Stimulated activated naive B cell treated with anti-CD40 and anti-IgM and Interleukin-4, amounts not matched to agents 10 μg/mL and 1 μg/mL and 100 μg/mL, for 72 hours (primary cell): Measurements from ENCODE around the gene SCMH1.

Source experiments
- ATAC-seq, 2 donors: fragments of 150-1000 bp; cut with Tn5 transposase; replicated peaks; 2 replicates each; pipeline ENCODE4 v1.10.0; 2021; ENCODE audit warnings: moderate library complexity in 1 of 2
- DNase-seq: peaks from one replicate; pipeline ENCODE4 v3.0.0; 2021
- H3K27ac Mint-ChIP-seq: one replicate; pipeline ENCODE4 v1.8.0; 2022; ENCODE audit warnings: mild to moderate bottlenecking, mixed read lengths
- H3K27me3 Mint-ChIP-seq, 2 donors: one replicate each; pipeline ENCODE4 v1.8.0; 2022; ENCODE audit warnings: mixed read lengths in 2 of 2
- H3K36me3 Mint-ChIP-seq, 2 donors: one replicate each; pipeline ENCODE4 v1.8.0; 2022; ENCODE audit warnings: mixed read lengths in 2 of 2, mild to moderate bottlenecking in 1 of 2
- H3K4me1 Mint-ChIP-seq, 2 donors: one replicate each; pipeline ENCODE4 v1.8.0; 2022; ENCODE audit warnings: mixed read lengths in 2 of 2, mild to moderate bottlenecking in 1 of 2
- H3K4me3 Mint-ChIP-seq, 2 donors: one replicate each; pipeline ENCODE4 v1.8.0; 2022; ENCODE audit warnings: mild to moderate bottlenecking in 2 of 2, mixed read lengths in 2 of 2, moderate library complexity in 1 of 2
- H3K9me3 Mint-ChIP-seq, 2 donors: one replicate each; pipeline ENCODE4 v1.8.0; 2022; ENCODE audit warnings: mixed read lengths in 2 of 2, mild to moderate bottlenecking in 1 of 2

SCMH1 gene

DNA sequence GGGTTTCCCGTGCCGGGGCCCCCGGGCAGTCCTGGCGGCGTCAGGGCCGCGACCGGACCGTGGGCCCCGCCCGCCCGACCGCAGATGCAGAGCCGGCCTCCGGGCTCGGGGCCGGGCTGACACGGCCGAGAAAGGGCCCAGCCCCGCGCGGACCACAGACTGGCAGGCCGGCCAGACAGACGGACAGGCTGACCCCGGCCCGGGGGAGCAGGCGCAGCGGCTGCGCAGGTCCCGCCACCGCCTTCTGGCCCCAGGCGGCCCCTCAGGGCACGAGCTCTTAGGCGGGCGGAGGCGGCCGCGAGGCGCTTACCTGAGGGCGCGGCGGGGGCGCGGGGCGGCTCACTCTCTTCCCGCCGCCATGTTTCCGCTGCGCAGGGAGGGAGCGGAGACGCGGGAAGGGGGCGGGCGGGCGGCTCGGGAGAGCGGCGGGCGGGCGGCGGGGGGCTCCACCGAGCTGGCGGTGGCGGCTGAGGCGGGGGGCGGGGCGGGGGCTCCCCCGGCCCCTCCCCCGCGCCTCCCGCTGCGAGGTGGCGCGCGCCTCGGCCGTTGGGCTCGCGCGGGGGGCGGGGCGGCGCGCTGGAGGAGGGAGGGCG, at the start of gene SCMH1:
TSS of gene SCMH1 (minus strand) at position 558 of the 593 bp plus-strand sequence. CDS start 56,173 bp downstream, outside the sequence.
- peak; percentile 31 for DNase-seq
- Mint-ChIP-seq H3K27me3 (peaks cover 0 to 3% of the 10 kb centered on the region in 2 donors), H3K4me3 (peak within 1 kb of the TSS; percentile 85 to 91), H3K9me3 (no peaks in the 10 kb centered on the region), H3K4me1 (peaks cover 11 to 14% of the 10 kb centered on the region in 2 donors), H3K27ac (peak within 1 kb of the TSS; percentile 95), H3K36me3 (peaks cover 0 to 4% of the 10 kb centered on the region in 2 donors)
- ATAC-seq, result peak; percentile 62 to 66

DNA sequence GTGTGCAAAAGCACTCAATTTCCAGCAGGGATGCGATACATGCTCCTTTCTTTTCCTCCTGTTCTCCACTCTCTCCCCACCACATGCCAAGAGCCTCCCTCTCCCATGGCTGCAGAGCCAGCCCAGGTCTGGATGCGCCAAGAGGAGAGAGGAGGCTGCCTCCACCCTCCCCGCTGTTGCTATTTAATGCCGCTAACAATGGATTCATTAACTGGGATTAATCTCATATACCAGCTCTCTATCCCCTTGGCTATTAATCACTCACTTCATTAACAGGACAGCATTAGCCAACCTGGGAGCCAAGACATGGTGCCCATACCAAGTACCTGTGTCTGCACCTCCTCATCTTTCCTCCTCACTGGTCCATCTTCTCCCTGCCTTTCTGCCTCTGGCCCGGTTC, 49.1 kb upstream of the SCMH1 start:
- Mint-ChIP-seq H3K27ac (no peak overlapping the region), H3K36me3 (no peaks in the 10 kb centered on the region), H3K9me3 (no peaks in the 10 kb centered on the region), H3K4me1 (no peaks in the 10 kb centered on the region), H3K27me3 (peaks cover 48 to 50% of the 10 kb centered on the region in 2 donors), H3K4me3 (no peak overlapping the region)
- DNase-seq (no peak), ATAC-seq (no peak)

DNA sequence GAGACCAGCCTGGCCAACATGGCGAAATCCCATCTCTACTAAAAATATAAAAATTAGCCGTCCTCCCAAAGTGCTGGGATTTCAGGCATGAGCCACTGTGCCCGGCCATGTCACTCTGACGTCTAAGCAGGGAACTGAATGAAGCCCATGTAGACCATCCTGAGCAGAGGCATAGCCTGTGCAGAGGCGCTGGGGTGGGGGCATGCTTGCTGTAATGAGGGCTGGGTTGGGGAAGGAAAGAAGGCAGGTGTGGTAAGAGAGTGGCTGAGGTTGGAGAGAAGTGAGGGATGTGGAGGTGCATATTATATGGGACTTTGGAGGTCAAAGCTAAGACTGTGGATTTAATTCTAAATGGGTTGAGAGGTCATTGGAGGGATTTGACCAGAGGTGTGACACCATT, 47.1 kb upstream of the SCMH1 start:
- no peaks in the 10 kb centered on the region for H3K4me1 Mint-ChIP-seq
- no peaks in the 10 kb centered on the region for H3K36me3 Mint-ChIP-seq
- DNase-seq, result no peak
- H3K27me3 Mint-ChIP-seq, result peaks cover 51 to 55% of the 10 kb centered on the region in 2 donors
- H3K27ac Mint-ChIP-seq, result no peak overlapping the region
- ATAC-seq, result no peak
- no peak overlapping the region for H3K4me3 Mint-ChIP-seq
- no peaks in the 10 kb centered on the region for H3K9me3 Mint-ChIP-seq

DNA sequence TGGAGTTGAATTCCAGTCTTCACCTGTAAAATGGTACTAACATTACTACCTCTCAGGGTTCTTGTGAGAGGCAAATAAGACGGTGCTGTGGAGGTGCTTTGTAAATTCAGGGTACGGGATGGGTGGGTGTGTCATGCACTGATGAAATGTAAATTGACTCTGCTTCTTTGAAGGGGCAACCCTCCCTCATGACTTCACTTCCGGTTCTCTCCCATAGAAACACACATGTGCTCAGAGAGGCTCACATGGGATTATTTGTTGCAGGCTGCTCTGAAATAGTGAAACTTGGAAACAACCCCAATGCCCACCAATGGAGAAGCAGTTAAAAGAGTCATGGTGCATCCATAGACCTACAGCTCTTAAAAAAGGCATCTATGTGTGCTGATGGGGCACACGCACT, 44.9 kb upstream of the SCMH1 start:
- Mint-ChIP-seq H3K4me3 (no peak overlapping the region), H3K27ac (no peak overlapping the region), H3K27me3 (peaks cover 60 to 63% of the 10 kb centered on the region in 2 donors), H3K36me3 (no peaks in the 10 kb centered on the region), H3K4me1 (peaks cover 0 to 5% of the 10 kb centered on the region in 2 donors), H3K9me3 (no peaks in the 10 kb centered on the region)
- DNase-seq (no peak), ATAC-seq (no peak)

DNA sequence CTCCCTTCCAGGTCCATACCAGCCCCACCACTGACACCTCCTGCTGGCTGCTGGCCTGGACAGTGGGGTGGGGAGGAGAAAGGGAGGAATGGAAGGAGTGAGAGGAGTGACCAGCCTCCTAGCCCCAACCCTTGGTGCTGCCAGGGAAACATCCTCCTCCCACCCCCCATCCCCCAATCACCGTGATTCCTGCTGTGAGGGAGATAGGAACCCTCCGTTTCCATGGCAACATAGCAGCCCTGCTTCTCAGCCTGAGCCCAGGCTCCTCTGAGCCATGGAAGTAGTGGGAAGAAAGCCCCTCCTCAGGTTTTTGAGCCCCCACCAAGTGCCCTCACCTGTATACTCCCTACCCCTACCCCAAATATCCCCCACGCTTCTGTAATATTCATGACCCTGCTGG, 44.4 kb upstream of the SCMH1 start:
- ATAC-seq (no peak), DNase-seq (no peak)
- no peaks in the 10 kb centered on the region for H3K9me3 Mint-ChIP-seq
- H3K27me3 Mint-ChIP-seq, result peaks cover 59 to 61% of the 10 kb centered on the region in 2 donors
- H3K36me3 Mint-ChIP-seq, result no peaks in the 10 kb centered on the region
- no peak overlapping the region for H3K27ac Mint-ChIP-seq
- no peak overlapping the region for H3K4me3 Mint-ChIP-seq
- peaks cover 0 to 5% of the 10 kb centered on the region in 2 donors for H3K4me1 Mint-ChIP-seq

DNA sequence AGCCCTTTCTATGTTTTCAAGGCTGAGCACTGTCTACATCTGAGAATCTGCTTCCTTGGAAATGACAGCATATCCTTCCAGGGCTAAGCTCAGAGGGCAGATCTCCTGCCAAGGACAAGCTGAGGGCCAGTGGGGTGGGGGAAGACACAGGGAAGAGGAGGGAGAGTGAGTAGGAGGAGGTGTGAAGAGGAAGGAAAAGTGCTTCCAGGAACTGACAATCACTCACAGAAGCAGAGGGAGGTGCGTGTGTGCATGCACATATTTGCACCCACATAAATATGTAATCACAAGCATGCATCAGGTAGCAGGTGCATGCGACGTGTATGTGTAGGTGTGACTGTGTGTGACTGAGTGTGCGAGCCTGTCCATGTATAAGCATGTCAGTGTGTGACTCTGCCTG, 43.7 kb upstream of the SCMH1 start:
- H3K36me3 Mint-ChIP-seq, result no peaks in the 10 kb centered on the region
- peaks cover 58 to 59% of the 10 kb centered on the region in 2 donors for H3K27me3 Mint-ChIP-seq
- H3K4me3 Mint-ChIP-seq, result no peak overlapping the region
- peaks cover 0 to 5% of the 10 kb centered on the region in 2 donors for H3K4me1 Mint-ChIP-seq
- DNase-seq, result no peak
- ATAC-seq, result no peak
- no peak overlapping the region for H3K27ac Mint-ChIP-seq
- H3K9me3 Mint-ChIP-seq, result no peaks in the 10 kb centered on the region

DNA sequence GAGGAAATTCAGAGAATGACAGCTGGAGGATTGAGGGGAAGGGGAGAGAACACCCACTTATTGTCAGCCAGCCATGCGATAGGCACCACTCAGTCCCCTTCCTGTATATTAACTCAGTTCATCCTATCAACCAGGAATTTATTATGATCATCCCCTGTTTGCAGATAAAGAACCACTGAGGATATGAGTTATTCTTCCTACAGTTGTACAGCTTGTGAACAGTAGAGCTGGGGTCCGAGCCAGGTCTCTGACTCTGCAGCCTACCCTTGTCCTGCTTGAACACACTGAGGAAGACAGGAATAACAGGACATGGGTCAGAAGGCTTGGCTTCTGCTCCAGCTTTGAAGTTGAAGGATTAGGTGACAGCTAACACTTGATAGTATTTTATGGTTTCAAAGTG, 42.0 kb upstream of the SCMH1 start:
- Mint-ChIP-seq H3K4me3 (no peak overlapping the region), H3K4me1 (peaks cover 0 to 5% of the 10 kb centered on the region in 2 donors), H3K9me3 (no peaks in the 10 kb centered on the region), H3K36me3 (no peaks in the 10 kb centered on the region), H3K27me3 (peaks cover 44 to 51% of the 10 kb centered on the region in 2 donors), H3K27ac (no peak overlapping the region)
- no peak for ATAC-seq
- no peak for DNase-seq

DNA sequence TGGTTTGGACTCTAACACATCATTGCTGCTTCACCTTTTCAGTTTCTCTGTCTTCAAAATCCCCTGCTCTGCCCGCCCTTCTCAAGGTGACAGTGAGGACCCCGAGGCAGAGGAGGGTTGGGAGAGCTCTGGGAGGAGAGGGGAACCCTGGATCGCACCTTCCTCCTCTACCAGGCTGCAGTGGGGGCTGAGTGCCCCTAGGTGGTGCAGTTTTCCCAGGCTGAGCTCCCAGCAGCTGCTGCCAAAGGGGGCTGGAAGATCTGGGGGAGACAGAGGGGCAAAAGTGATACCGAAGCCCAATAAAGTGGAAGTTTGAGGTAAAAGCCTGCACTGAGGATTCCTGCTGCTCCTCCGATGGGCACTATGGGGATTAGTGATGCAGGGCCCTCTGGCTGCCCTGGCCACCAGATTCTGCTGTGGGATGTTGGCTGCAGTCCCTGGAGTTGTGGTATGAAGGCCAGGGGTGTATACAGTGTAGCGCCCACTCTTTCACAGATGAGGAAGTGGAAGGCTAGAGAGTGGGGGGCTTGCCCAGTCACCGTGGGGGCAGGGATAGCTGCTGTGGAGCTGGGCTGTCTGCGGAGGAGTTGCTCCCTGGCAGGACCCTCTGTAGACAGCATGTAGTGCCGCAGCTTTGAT, 40.7 kb upstream of the SCMH1 start:
- H3K27me3 Mint-ChIP-seq, result peaks cover 47 to 49% of the 10 kb centered on the region in 2 donors
- ATAC-seq, result peak; percentile 60

DNA sequence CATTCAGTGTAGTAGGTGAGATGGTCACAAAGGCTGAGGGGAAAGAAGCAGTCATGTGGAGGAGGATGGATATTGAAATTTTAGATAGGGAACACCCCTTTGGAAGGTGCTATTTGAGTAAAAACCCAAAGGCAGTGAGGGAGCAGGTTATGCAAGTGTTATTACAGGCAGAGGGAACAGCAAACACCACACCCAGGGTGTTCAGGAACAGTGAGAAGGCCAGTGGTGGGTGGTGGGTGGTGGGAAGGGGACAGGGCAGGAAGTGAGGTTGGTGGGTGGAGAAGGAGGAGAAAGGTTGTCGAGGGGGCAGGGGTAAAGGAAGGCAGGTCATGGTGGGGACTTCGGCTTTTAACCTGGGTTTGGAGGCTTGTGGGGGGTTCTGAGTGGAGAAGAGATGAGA, 39.2 kb upstream of the SCMH1 start:
- no peak for DNase-seq
- no peaks in the 10 kb centered on the region for H3K9me3 Mint-ChIP-seq
- ATAC-seq, result no peak
- H3K27me3 Mint-ChIP-seq, result peaks cover 40 to 44% of the 10 kb centered on the region in 2 donors
- H3K4me1 Mint-ChIP-seq, result peaks cover 0 to 5% of the 10 kb centered on the region in 2 donors
- no peak overlapping the region for H3K4me3 Mint-ChIP-seq
- no peaks in the 10 kb centered on the region for H3K36me3 Mint-ChIP-seq
- no peak overlapping the region for H3K27ac Mint-ChIP-seq

More for the DNA sequence above, 40.7 kb upstream of the SCMH1 start:
- Mint-ChIP-seq H3K4me3 (no peak overlapping the region), H3K36me3 (no peaks in the 10 kb centered on the region), H3K27ac (no peak overlapping the region), H3K9me3 (no peaks in the 10 kb centered on the region), H3K4me1 (peaks cover 0 to 5% of the 10 kb centered on the region in 2 donors)
- peak; percentile 17 for DNase-seq

DNA sequence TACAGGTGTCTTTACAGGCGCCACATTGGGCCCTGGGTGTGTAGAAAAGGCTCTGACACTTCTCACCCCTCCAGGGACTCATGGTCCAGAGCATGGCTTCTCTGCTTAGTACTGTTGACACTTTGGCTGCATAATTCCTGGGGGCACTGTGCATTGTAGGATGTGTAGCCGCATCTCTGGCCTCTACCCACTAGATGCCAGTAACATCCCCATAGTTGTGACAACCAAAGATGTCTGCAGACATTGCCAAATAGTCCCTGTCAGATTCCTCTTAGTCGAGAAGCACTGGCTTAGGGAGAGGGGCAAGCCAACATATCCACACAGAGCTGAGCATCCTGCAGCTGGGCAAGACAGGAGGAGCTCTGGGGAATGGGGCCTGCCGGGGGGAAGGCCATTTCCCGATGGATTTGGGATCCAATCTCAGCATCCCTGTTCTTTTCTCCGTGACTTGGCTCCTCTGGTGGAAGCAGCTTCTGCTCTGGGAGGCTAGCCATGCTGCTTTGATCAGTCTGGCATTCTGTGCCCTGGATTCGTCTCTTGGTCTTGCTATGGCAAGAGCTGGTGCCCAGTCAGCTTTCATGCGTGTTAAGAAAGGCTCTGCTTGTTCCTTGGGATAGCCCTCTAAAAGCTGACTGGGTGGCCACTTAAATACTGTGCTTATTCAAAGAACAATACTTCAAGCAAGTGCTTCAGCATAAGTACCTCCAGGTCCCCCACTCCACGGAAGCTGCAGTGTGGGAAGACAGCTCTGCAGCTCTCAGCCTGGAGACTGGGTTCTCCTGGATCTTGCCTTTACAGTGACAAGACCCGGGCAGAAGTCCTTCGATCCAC, 38.3 kb upstream of the SCMH1 start:
- H3K4me3 Mint-ChIP-seq, result no peak overlapping the region
- no peak for ATAC-seq
- H3K27me3 Mint-ChIP-seq, result peaks cover 34 to 35% of the 10 kb centered on the region in 2 donors

DNA sequence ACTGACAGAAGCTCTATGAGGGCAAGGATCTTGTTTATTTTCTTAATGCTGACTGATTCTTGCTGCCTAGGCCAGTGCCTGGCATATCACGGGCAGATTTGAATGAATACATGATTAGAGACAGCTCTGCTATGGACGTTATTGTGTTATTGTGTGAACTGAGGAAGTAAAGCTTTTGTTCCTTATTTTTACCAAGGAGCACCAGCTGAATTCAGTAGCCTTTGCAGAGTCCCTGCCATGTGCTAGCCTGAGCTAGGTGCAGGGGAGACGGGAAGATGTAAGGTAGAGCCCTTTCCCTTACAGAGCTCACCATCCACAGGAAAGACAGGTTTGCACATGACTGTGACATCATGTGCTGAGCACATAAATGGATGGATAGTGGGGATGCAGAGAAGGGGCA, 36.0 kb upstream of the SCMH1 start:
- Mint-ChIP-seq H3K9me3 (no peaks in the 10 kb centered on the region), H3K4me3 (no peak overlapping the region), H3K27me3 (peaks cover 24 to 34% of the 10 kb centered on the region in 2 donors), H3K27ac (no peak overlapping the region), H3K4me1 (peaks cover 0 to 5% of the 10 kb centered on the region in 2 donors), H3K36me3 (no peaks in the 10 kb centered on the region)
- DNase-seq, result no peak
- no peak for ATAC-seq

More for the DNA sequence above, 38.3 kb upstream of the SCMH1 start:
- H3K9me3 Mint-ChIP-seq, result no peaks in the 10 kb centered on the region
- H3K27ac Mint-ChIP-seq, result no peak overlapping the region
- DNase-seq, result no peak
- no peaks in the 10 kb centered on the region for H3K36me3 Mint-ChIP-seq
- H3K4me1 Mint-ChIP-seq, result peaks cover 0 to 5% of the 10 kb centered on the region in 2 donors

DNA sequence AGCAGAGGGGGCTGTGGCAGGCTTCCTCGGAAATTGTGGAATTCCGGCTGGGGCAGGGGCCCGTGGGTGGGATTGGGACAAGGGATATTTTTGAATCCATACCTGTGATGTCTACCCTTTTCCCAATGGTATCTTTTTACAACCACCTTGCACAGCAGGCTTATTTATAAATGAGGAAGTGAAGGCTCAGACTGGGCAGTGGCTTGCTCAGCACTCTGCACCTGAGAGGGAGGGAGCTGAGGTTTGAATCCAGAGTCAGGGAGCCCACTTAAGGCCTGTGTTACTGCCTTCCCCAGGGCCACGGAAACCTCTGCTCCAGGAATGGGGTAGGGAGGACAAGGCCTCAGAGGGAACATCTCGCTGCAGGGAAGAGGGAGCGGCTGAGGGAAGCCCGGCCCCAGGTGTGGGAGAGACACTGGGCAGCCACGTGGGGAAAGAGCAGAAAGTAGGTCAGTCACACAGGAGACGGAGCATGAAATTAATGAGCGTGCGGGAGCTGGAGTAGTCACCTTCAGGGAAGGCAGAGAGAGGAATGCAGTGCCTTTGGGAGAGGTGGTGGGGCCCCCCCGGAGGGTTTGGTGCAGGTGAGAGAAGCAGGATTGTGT, 35.4 kb upstream of the SCMH1 start:
- peaks cover 18 to 31% of the 10 kb centered on the region in 2 donors for H3K27me3 Mint-ChIP-seq
- H3K4me1 Mint-ChIP-seq, result peaks cover 0 to 1% of the 10 kb centered on the region in 2 donors
- no peaks in the 10 kb centered on the region for H3K36me3 Mint-ChIP-seq
- H3K27ac Mint-ChIP-seq, result no peak overlapping the region
- no peak for DNase-seq
- no peak for ATAC-seq
- no peaks in the 10 kb centered on the region for H3K9me3 Mint-ChIP-seq
- no peak overlapping the region for H3K4me3 Mint-ChIP-seq

DNA sequence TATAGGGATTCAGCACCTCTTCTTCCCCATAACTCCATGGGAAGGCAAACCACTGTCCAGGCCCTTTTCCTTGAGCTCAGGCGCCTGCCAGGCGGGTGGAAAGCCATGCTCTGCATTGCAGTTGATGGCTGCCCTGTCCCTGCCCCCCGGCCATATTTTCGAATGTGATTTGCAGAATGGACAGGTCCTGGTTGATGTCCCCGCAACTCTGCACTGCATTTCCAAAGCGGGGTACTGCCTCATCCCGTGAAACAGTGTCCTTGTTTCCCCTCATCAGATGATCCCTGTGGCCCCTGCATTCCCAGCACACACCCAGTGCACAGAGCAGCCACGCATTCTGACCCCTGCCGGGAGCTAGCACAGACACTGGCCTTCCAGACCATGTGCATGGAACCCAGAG, 33.7 kb upstream of the SCMH1 start:
- ATAC-seq, result no peak
- no peak for DNase-seq
- Mint-ChIP-seq H3K4me1 (no peaks in the 10 kb centered on the region), H3K9me3 (no peaks in the 10 kb centered on the region), H3K36me3 (no peaks in the 10 kb centered on the region), H3K27me3 (peaks cover 13 to 25% of the 10 kb centered on the region in 2 donors), H3K27ac (no peak overlapping the region), H3K4me3 (no peak overlapping the region)
